HFFc6 (cell line): ENCODE data around the gene SLC35E1. TPM values are rescaled to one million over a fixed set of nuclear protein-coding genes. Genes with fewer than 3 reads are reported as not detected.

Experiments
- DNase-seq: peaks from one replicate; pipeline ENCODE4 v3.0.0-alpha.2; 2018
- H3K27ac Mint-ChIP-seq: 2 replicates; pipeline ENCODE4 v1.8.0; 2020; ENCODE audit warnings: mild to moderate bottlenecking, mixed read lengths
- H3K27me3 Mint-ChIP-seq: 2 replicates; pipeline ENCODE4 v1.8.0; 2021; ENCODE audit warnings: mild to moderate bottlenecking, moderate library complexity, mixed read lengths; ENCODE audit not compliant: insufficient read depth
- H3K36me3 Mint-ChIP-seq: 2 replicates; pipeline ENCODE4 v1.8.0; 2021; ENCODE audit warnings: low read depth, mixed read lengths
- H3K4me1 Mint-ChIP-seq: 2 replicates; pipeline ENCODE4 v1.8.0; 2020; ENCODE audit warnings: low read depth, mixed read lengths
- H3K4me3 Mint-ChIP-seq: 2 replicates; pipeline ENCODE4 v1.8.0; 2020; ENCODE audit warnings: mild to moderate bottlenecking, moderate library complexity, mixed read lengths
- H3K9me3 Mint-ChIP-seq: 2 replicates; pipeline ENCODE4 v1.8.0; 2020; ENCODE audit warnings: mild to moderate bottlenecking, mixed read lengths
- CTCF ChIP-seq: fragments of 200-600 bp; sonication (generic); IDR thresholded peaks from 2 replicates; pipeline ENCODE4 v1.5.0; 2021; ENCODE audit warnings: antibody characterized with exemption, mild to moderate bottlenecking
- total RNA-seq, 6 experiments: library from RNA; stranded (reverse); fragmentation: NEBNext Ultra II Directional; extraction: Animal tissue kit (Norgen Biotek cat#: 25700); gene quantifications; 2 replicates in 1 of 6; 3 replicates in 5 of 6; pipeline ENCODE4 v1.2.3, GENCODE V29; 2021

SLC35E1 gene
- total RNA-seq, 6 experiments from 2014 or later: 44.2 to 67.1 (median 55.4) TPM

DNA sequence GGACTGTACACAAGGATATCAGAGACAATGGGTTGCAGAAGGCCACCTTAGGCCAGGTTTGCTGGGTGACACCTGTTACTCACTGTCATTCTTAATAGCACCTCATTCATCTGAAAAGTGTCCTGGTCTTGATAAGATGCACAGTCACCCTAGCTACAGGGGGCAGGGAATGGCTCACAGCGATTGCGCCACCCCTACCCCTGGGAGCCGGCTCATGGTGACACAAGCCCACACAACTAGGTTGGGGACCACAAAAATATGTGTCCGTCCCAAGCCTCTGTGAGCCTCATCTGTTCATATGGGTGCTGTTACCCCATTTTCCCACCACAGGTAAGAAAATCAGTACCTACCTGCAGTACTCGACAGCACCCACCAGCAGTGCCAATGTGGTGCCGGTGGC is 32.4 kb upstream of the SLC35E1 start:
- no peak overlapping the region for H3K4me3 Mint-ChIP-seq
- H3K9me3 Mint-ChIP-seq: no peaks in the 10 kb centered on the region
- H3K27me3 Mint-ChIP-seq: no peaks in the 10 kb centered on the region

DNA sequence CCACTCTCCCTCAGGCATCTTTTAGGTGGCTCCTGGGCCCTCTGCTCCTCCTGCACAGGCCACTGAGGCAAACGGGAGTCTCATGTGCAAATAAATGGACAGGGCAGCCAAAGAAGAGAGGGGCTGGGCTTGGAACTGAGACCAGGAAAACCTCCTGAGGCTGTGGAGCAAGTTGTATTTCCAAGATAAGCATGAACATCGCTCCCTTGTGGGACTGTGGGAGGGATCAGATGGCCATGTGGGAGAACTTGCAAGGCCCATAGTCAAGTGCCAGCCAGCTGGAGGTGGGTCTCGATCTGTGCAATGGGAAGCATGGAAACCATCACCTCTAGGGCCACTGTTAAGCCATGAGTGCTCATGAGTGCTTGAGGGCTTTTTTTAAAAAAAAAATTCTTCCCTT is 30.9 kb upstream of the SLC35E1 start:
- no peaks in the 10 kb centered on the region for H3K9me3 Mint-ChIP-seq
- no peak for TF ChIP-seq CTCF
- no peak for DNase-seq
- H3K36me3 Mint-ChIP-seq: no peaks in the 10 kb centered on the region
- H3K4me3 Mint-ChIP-seq: no peak overlapping the region
- H3K27ac Mint-ChIP-seq: no peak overlapping the region
- H3K4me1 Mint-ChIP-seq: peaks cover 20% of the 10 kb centered on the region
- H3K27me3 Mint-ChIP-seq: peaks cover 1% of the 10 kb centered on the region; the same call in 1 of the 2 replicates

More for the DNA sequence above, 32.4 kb upstream of the SLC35E1 start:
- Mint-ChIP-seq H3K27ac (no peak overlapping the region), H3K36me3 (no peaks in the 10 kb centered on the region), H3K4me1 (peaks cover 29% of the 10 kb centered on the region)
- no peak for DNase-seq
- TF ChIP-seq CTCF: no peak

DNA sequence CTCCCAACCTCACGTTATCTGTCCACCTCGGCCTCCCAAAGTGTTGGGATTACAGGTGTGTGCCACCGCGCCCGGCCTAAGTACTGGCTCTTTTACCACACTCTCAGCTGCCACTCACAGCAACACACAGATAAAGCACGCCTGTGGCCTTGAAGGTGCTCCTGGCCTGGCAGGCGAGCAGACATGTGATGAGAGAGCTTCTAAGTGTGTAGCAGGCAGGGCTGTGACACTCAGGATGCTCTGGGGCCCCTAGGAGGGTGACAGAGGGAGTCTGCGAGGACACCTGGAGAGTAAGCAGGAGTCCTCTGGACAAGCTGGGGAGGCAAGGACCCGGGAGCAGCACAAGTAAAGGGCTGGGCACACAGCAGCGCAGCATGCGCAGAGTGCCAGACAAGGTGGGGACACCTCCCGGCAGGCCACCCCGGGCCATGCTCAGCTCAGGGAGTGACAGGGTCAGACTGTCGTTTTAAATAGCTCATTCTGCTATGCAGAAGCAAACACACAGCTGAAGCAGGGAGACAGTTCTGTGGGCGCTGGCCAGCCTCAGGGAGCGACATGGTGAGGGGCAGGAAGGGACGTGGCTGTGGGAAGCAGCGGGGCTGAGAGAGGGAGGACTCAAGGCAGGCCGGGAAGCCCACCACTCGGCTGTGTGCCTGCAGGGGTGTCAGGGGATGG is 29.3 kb upstream of the SLC35E1 start:
- Mint-ChIP-seq H3K4me1 (peaks cover 11% of the 10 kb centered on the region), H3K27ac (no peak overlapping the region), H3K36me3 (no peaks in the 10 kb centered on the region), H3K9me3 (no peaks in the 10 kb centered on the region), H3K27me3 (peaks cover 1% of the 10 kb centered on the region; the same call in 1 of the 2 replicates), H3K4me3 (no peak overlapping the region)
- TF ChIP-seq CTCF: no peak
- no peak for DNase-seq

- TF ChIP-seq CTCF: no peak
- Mint-ChIP-seq H3K4me1 (peaks cover 9% of the 10 kb centered on the region), H3K27me3 (peaks cover 1% of the 10 kb centered on the region; the same call in 1 of the 2 replicates), H3K4me3 (no peak overlapping the region), H3K27ac (no peak overlapping the region), H3K9me3 (no peaks in the 10 kb centered on the region), H3K36me3 (no peaks in the 10 kb centered on the region)
- DNase-seq: no peak
Measured at GRCh38 chr19:16600824-16601223, 28.6 kb upstream of the SLC35E1 start.

DNA sequence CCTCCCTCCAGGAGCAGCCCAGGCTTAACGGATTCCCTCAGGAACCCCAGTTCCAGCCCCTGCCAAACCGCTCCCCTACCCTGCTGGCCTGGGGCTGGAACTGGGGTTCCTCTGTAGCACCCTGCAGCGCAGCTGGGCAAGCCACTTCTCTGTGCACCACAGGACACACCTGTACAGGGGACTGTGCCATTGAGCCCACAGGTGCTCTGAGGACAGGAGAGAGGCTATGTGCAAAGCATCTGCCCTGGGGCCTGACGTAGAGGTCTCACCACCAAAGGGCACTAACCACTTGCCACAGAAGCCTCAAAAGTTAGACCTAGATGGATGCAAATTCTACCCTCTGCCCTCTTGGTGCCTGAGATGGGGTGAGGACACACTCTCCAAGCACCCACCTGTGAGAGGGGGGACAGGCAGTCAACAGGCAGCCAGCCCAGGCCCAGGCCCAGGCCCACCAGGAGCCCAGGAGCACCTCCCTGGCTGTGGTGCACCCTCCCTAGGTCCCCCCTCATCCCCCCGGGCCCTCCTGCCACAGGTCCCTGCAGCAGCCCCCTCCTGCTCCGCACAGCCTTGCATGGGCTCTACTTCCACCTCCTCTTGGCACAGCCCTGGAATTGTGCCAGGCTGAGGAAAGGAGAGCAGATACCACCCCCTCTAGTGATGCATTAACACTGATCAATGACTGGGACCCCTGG is 27.6 kb upstream of the SLC35E1 start:
- peaks cover 1% of the 10 kb centered on the region; the same call in 1 of the 2 replicates for H3K27me3 Mint-ChIP-seq

More for the DNA sequence above, 27.6 kb upstream of the SLC35E1 start:
- Mint-ChIP-seq H3K4me3 (no peak overlapping the region), H3K27ac (no peak overlapping the region), H3K4me1 (no peaks in the 10 kb centered on the region; the same call in 1 of the 2 replicates), H3K9me3 (no peaks in the 10 kb centered on the region), H3K36me3 (no peaks in the 10 kb centered on the region)
- no peak for DNase-seq
- no peak for TF ChIP-seq CTCF
